Panc1 (cell line): ENCODE results near the gene MYH10. TPM values are rescaled to one million over a fixed set of nuclear protein-coding genes. Genes with fewer than 3 reads are reported as not detected.

Experiments used
- ATAC-seq: fragments of 200-7000 bp; cut with Tn5 transposase; 2 replicates; pipeline ENCODE4 v1.9.1; 2020; ENCODE audit warnings: mild to moderate bottlenecking, moderate library complexity
- BruUV-seq: library from RNA; stranded (reverse); fragments of 400-500 nt; replicated peaks from 2 replicates; lab custom pipeline; 2021; lab: Mats Ljungman, UMichigan
- CTCF ChIA-PET: fragments of 300-600 bp; sonication (Branson Sonifier 250); formaldehyde crosslinking; loops from one replicate; lab custom pipeline; 2022; ENCODE audit warnings: antibody characterized with exemption; lab: Charles Lee
- POLR2A ChIA-PET: fragments of 300-600 bp; sonication (Branson Sonifier 250); formaldehyde crosslinking; loops from one replicate; lab custom pipeline; 2022; ENCODE audit warnings: antibody characterized with exemption; lab: Charles Lee
- DNase-seq: peaks from one replicate; pipeline ENCODE4 v3.0.0-alpha.2; 2010; ENCODE audit warnings: low read depth, low spot score
- H3K27ac ChIP-seq: 2 replicates; pipeline ENCODE4 v1.5.1; 2011; ENCODE audit warnings: mild to moderate bottlenecking, low read length, inconsistent platforms
- H3K27me3 ChIP-seq: fragments of 200-500 bp; sonication (Bioruptor generic); 2 replicates; pipeline ENCODE4 v1.6.0; 2014; ENCODE audit warnings: low read length, inconsistent platforms; ENCODE audit not compliant: control insufficient read depth, insufficient read depth
- H3K36me3 ChIP-seq: fragments of 200-500 bp; sonication (Bioruptor generic); 2 replicates; pipeline ENCODE4 v1.5.1; 2014; ENCODE audit warnings: inconsistent platforms, mild to moderate bottlenecking, low read length, moderate library complexity; ENCODE audit not compliant: control insufficient read depth, insufficient read depth
- H3K4me1 ChIP-seq: 2 replicates; pipeline ENCODE4 v1.5.1; 2011; ENCODE audit warnings: inconsistent platforms, mild to moderate bottlenecking, low read length, moderate library complexity; ENCODE audit not compliant: control insufficient read depth, insufficient read depth
- H3K4me3 ChIP-seq, 2 experiments: 2 replicates each; pipeline ENCODE4 v1.5.1; 2011 to 2012; ENCODE audit warnings: low read depth in 2 of 2, low read length in 2 of 2, mild to moderate bottlenecking in 2 of 2, inconsistent platforms in 1 of 2, moderate library complexity in 1 of 2
- H3K9me3 ChIP-seq: fragments of 200-500 bp; sonication (Bioruptor generic); 2 replicates; pipeline ENCODE4 v1.5.1; 2014; ENCODE audit warnings: low read depth, mild to moderate bottlenecking, inconsistent platforms, low read length, moderate library complexity; ENCODE audit not compliant: control insufficient read depth, insufficient read depth
- CTCF ChIP-seq: fragments of 450-650 bp; IDR thresholded peaks from 2 replicates; pipeline ENCODE4 v1.5.1; 2017; ENCODE audit warnings: mild to moderate bottlenecking
- POLR2AphosphoS5 ChIP-seq: IDR thresholded peaks from 2 replicates; pipeline ENCODE4 v1.6.1; 2012; ENCODE audit warnings: mild to moderate bottlenecking, low read depth, low read length, moderate library complexity
- REST ChIP-seq, 2 experiments: IDR thresholded peaks; 2 replicates each; pipeline ENCODE4 v1.6.1; 2011 to 2012; ENCODE audit warnings: low read depth in 2 of 2, control low read depth in 1 of 2, low read length in 1 of 2, mild to moderate bottlenecking in 1 of 2, moderate library complexity in 1 of 2; ENCODE audit not compliant: insufficient read depth in 1 of 2
- SIN3A ChIP-seq: IDR thresholded peaks from 2 replicates; pipeline ENCODE4 v1.6.1; 2012; ENCODE audit warnings: low read depth, mild to moderate bottlenecking, low read length, moderate library complexity, borderline replicate concordance; ENCODE audit not compliant: insufficient read depth
- TCF7L2 ChIP-seq: IDR thresholded peaks from 2 replicates; pipeline ENCODE4 v1.6.1; 2011; ENCODE audit warnings: mild to moderate bottlenecking, low read depth, low read length, inconsistent platforms
- in situ Hi-C: cut with HindIII; loops from 2 replicates; pipeline ENCODE4 v1.10.0; 2016; ENCODE audit warnings: low sequenced_read_pairs, low pct_unique_long_range_greater_than_20kb
- intact Hi-C: fragments of 100-400 bp; cut with micrococcal nuclease; formaldehyde crosslinking; loops from one replicate; pipeline ENCODE4 v1.10.0; 2022; ENCODE audit not compliant: unreplicated experiment
- total RNA-seq: library from RNA; stranded (reverse); gene quantifications from one replicate; pipeline ENCODE4 v1.2.1, GENCODE V29; 2021; ENCODE audit not compliant: unreplicated experiment

MYH10 gene
- total RNA-seq, 1 experiment from 2014 or later = 36.5 TPM

GRCh38 chr17:8426094-8426720 lies 204.3 kb downstream of the MYH10 start:
- in situ Hi-C loops = no loop called here
- no peak for DNase-seq
- H3K36me3 ChIP-seq = no peaks in the 10 kb centered on the region
- no peak overlapping the region for H3K4me3 ChIP-seq
- ChIA-PET POLR2A (no interaction called here), CTCF (interaction anchor here (0.6 kb wide), 1 partner anchor 331 kb away, joined by 3 read pairs; no protein-coding TSS in a partner anchor)
- BruUV-seq = no TSS peak
- H3K27ac ChIP-seq = no peak overlapping the region
- H3K9me3 ChIP-seq = no peaks in the 10 kb centered on the region
- TF ChIP-seq REST (IDR thresholded peaks at IDR 0.05; ENCODE audit: insufficient read depth in 1 of 2, low read depth in 2 of 2, low read length in 1 of 2) = no peak
- TF ChIP-seq CTCF = no peak
- no peak for TF ChIP-seq SIN3A
- TF ChIP-seq TCF7L2 = no peak
- no peak for TF ChIP-seq POLR2AphosphoS5
- intact Hi-C loops = no loop called here
- H3K27me3 ChIP-seq = no peaks in the 10 kb centered on the region; the same call in 1 of the 2 replicates
- ATAC-seq = no peak
- H3K4me1 ChIP-seq = no peaks in the 10 kb centered on the region

Other genes starting within 250 kb of the MYH10 start
- gene RPL26, start 247.5 kb downstream of the MYH10 start, total RNA-seq = 865 TPM
- gene RNF222, start 232.9 kb downstream of the MYH10 start, total RNA-seq = not detected
- gene NDEL1, start 194.8 kb downstream of the MYH10 start, total RNA-seq = 44.8 TPM
- gene CCDC42, start 114.1 kb upstream of the MYH10 start, total RNA-seq = not detected
- gene SPDYE4, start 127.8 kb upstream of the MYH10 start, total RNA-seq = not detected
- not detected for gene MFSD6L, start 168.6 kb upstream of the MYH10 start, total RNA-seq
- not detected for gene PIK3R6, start 236.9 kb upstream of the MYH10 start, total RNA-seq